HepG2 (cell line): Measurements from ENCODE around the gene P3H3. TPM values are rescaled to one million over a fixed set of nuclear protein-coding genes. Genes with fewer than 3 reads are reported as not detected.

Source experiments
- CEBPZ ChIP-seq: IDR thresholded peaks from 2 replicates; pipeline ENCODE4 v1.6.1; 2012; ENCODE audit warnings: low read length, improper control_type of control experiment
- ELF3 ChIP-seq: IDR thresholded peaks from 2 replicates; pipeline ENCODE4 v1.6.1; 2016; ENCODE audit warnings: missing genetic modification reagents, missing compliant biosample characterization
- FOXA1 ChIP-seq, 2 experiments: fragments of 450-650 bp in 1 of 2; sonication (generic) in 1 of 2; formaldehyde crosslinking in 1 of 2; IDR thresholded peaks; 2 replicates each; pipeline versions ENCODE4 v1.4.0 to v1.6.1; 2016 to 2020; ENCODE audit warnings: missing genetic modification reagents in 1 of 2
- GMEB1 ChIP-seq: sonication (generic); formaldehyde crosslinking; IDR thresholded peaks from 2 replicates; pipeline ENCODE4 v1.5.1; 2020; ENCODE audit warnings: missing genetic modification reagents, mild to moderate bottlenecking, borderline replicate concordance
- HIVEP1 ChIP-seq: sonication (generic); formaldehyde crosslinking; IDR thresholded peaks from 2 replicates; pipeline ENCODE4 v1.4.0; 2020; ENCODE audit warnings: mild to moderate bottlenecking, missing genetic modification reagents
- NCOR1 ChIP-seq: fragments of 200-600 bp; sonication (generic); IDR thresholded peaks from 2 replicates; pipeline ENCODE4 v1.7.0; 2017; ENCODE audit warnings: antibody characterized with exemption, low read length, borderline replicate concordance
- RCOR2 ChIP-seq: IDR thresholded peaks from 2 replicates; pipeline ENCODE4 v1.6.1; 2016; ENCODE audit warnings: missing biosample characterization, missing genetic modification reagents
- SIX4 ChIP-seq: sonication (generic); formaldehyde crosslinking; IDR thresholded peaks from 2 replicates; pipeline ENCODE4 v1.4.0; 2020; ENCODE audit warnings: missing genetic modification reagents
- SP5 ChIP-seq: IDR thresholded peaks from 2 replicates; pipeline ENCODE4 v1.6.1; 2016; ENCODE audit warnings: low read depth, borderline replicate concordance
- ZBED4 ChIP-seq: sonication (generic); formaldehyde crosslinking; IDR thresholded peaks from 2 replicates; pipeline ENCODE4 v1.4.0; 2020; ENCODE audit warnings: missing genetic modification reagents, borderline replicate concordance
- ZNF12 ChIP-seq: sonication (generic); formaldehyde crosslinking; IDR thresholded peaks from 2 replicates; pipeline ENCODE4 v1.5.0; 2020; ENCODE audit warnings: missing genetic modification reagents
- ZNF17 ChIP-seq: sonication (generic); formaldehyde crosslinking; IDR thresholded peaks from 2 replicates; pipeline ENCODE4 v1.5.0; 2020; ENCODE audit warnings: mild to moderate bottlenecking, missing genetic modification reagents
- ZNF256 ChIP-seq: sonication (generic); formaldehyde crosslinking; conservative IDR thresholded peaks from 2 replicates; pipeline ENCODE4 v1.4.0; 2020; ENCODE audit warnings: missing genetic modification reagents
- ZNF264 ChIP-seq: sonication (generic); formaldehyde crosslinking; IDR thresholded peaks from 2 replicates; pipeline ENCODE4 v1.4.0; 2020; ENCODE audit warnings: missing genetic modification reagents
- ZNF574 ChIP-seq: sonication (generic); formaldehyde crosslinking; IDR thresholded peaks from 2 replicates; pipeline ENCODE4 v1.4.0; 2020; ENCODE audit warnings: missing genetic modification reagents
- ZNF784 ChIP-seq: sonication (generic); formaldehyde crosslinking; IDR thresholded peaks from 2 replicates; pipeline ENCODE4 v1.5.1; 2020; ENCODE audit warnings: missing genetic modification reagents, mild to moderate bottlenecking, borderline replicate concordance
- ZSCAN21 ChIP-seq: sonication (generic); formaldehyde crosslinking; IDR thresholded peaks from 2 replicates; pipeline ENCODE4 v1.8.0; 2022; ENCODE audit warnings: mild to moderate bottlenecking, missing genetic modification reagents, moderate library complexity, borderline replicate concordance
- polyA plus RNA-seq, 8 experiments: library from polyadenylated mRNA; depleted of rRNA in 3 of 8; stranded (reverse) in 7 of 8; unstranded in 1 of 8; fragments of >200 nt; fragmentation: Illumina TruSeq in 4 of 8; extraction: Trizol in 4 of 8; gene quantifications; 2 replicates each; pipeline versions ENCODE4 v1.2.1 to v1.2.3, GENCODE V29; 2011 to 2016; ENCODE audit warnings: low read depth in 4 of 8, missing spikeins in 1 of 8, mixed read lengths in 1 of 8; ENCODE audit not compliant: insufficient read depth in 1 of 8
- total RNA-seq, 5 experiments: library from RNA; depleted of rRNA; stranded (reverse); fragments of >200 nt; fragmentation: Illumina TruSeq; extraction: Trizol; gene quantifications; 2 replicates each; pipeline ENCODE4 v1.2.3, GENCODE V29; 2016; ENCODE audit warnings: low read depth in 1 of 5

P3H3 gene
- total and polyA plus RNA-seq, 2 of the 13 experiments (the other 11 are each of a cell fraction or from before 2014, with no cell fraction given): 20.1 to 20.5 TPM

GRCh38 chr12:6825398-6826124, 2.6 kb upstream of the P3H3 start (continued):
- TF ChIP-seq ZNF574 (0 out of 2 replicates have a peak, but pooled peaks have one; percentile 15), NCOR1 (no peak), ELF3 (no peak), CEBPZ (no peak), SIX4 (CRISPR knock-in tag) (no peak), ZNF784 (no peak), ZNF17 (no peak), ZNF256 (no peak), RCOR2 (CRISPR knock-in tag) (no peak), ZNF264 (CRISPR knock-in tag) (no peak), GMEB1 (CRISPR knock-in tag) (no peak), FOXA1 (IDR thresholded peaks at IDR 0.05) (no peak), FOXA1 (CRISPR knock-in tag; IDR thresholded peaks at IDR 0.05) (no peak), ZBED4 (CRISPR knock-in tag) (no peak), HIVEP1 (CRISPR knock-in tag) (no peak), ZSCAN21 (no peak), ZNF12 (CRISPR knock-in tag) (no peak), SP5 (CRISPR knock-in tag) (no peak)
